Uterus (tissue), 2 donors: ENCODE measurements around the gene MRGPRD.

Experiments used
- POLR2A ChIP-seq, 2 donors: fragments of 450-650 bp; IDR thresholded peaks; one replicate each; pipeline ENCODE4 v1.6.1; 2016; ENCODE audit warnings: antibody characterized with exemption in 2 of 2, mild to moderate bottlenecking in 1 of 2, moderate library complexity in 1 of 2
- TF ChIP-seq, protein P1 (sequence below), 4 experiments: fragments of 200-600 bp in 2 of 4; fragments of 450-650 bp in 2 of 4; sonication (generic) in 2 of 4; IDR thresholded peaks; one replicate each; pipeline ENCODE4 v1.5.1; 2016 to 2019; ENCODE audit warnings: antibody characterized with exemption in 4 of 4, mild to moderate bottlenecking in 2 of 4, moderate library complexity in 1 of 4

DNA sequence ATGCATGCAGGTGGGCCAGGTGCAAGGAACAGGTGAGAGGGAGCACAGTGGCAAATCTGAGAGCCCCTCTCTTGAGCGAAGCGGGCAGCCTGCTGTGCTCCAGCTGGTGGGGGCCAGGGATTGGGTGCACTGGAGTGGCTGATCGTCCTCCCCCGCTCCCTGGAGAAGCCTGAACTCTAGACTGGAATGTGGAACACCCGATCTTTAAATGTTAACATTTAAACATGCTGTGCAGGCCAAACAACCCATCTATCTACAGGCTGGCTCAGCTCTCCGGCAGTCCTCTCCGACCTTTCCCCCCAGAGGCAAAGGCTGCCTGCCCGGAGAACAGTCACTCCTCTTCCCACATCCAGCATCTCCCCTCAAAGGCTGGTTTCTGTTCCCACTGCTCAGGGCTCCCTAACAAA, 27.2 kb upstream of the MRGPRD start:
- TF ChIP-seq POLR2A (IDR thresholded peaks at IDR 0.05): no peak
- TF ChIP-seq, protein P1, sequence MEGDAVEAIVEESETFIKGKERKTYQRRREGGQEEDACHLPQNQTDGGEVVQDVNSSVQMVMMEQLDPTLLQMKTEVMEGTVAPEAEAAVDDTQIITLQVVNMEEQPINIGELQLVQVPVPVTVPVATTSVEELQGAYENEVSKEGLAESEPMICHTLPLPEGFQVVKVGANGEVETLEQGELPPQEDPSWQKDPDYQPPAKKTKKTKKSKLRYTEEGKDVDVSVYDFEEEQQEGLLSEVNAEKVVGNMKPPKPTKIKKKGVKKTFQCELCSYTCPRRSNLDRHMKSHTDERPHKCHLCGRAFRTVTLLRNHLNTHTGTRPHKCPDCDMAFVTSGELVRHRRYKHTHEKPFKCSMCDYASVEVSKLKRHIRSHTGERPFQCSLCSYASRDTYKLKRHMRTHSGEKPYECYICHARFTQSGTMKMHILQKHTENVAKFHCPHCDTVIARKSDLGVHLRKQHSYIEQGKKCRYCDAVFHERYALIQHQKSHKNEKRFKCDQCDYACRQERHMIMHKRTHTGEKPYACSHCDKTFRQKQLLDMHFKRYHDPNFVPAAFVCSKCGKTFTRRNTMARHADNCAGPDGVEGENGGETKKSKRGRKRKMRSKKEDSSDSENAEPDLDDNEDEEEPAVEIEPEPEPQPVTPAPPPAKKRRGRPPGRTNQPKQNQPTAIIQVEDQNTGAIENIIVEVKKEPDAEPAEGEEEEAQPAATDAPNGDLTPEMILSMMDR (IDR thresholded peaks at IDR 0.05): no peak
